Endothelial cell of umbilical vein (primary cell): ENCODE measurements around the gene TCEAL3.

Experiments used
- CTCF ChIP-seq, 2 donors: IDR thresholded peaks; 1 replicate in 1 of 2; 2 replicates in 1 of 2; pipeline ENCODE4 v1.5.1; 2011; ENCODE audit warnings: low read length in 2 of 2, mild to moderate bottlenecking in 2 of 2, moderate library complexity in 2 of 2, control low read depth in 1 of 2, inconsistent platforms in 1 of 2, low read depth in 1 of 2; ENCODE audit not compliant: insufficient read depth in 1 of 2; ENCODE audit errors: extremely low read depth in 1 of 2
- EZH2 ChIP-seq: IDR thresholded peaks from 2 replicates; pipeline ENCODE4 v1.6.1; 2012; ENCODE audit warnings: borderline replicate concordance, low read depth, mild to moderate bottlenecking, moderate library complexity, low read length, inconsistent platforms; ENCODE audit not compliant: severe bottlenecking
- MAX ChIP-seq: IDR thresholded peaks from 2 replicates; pipeline ENCODE4 v1.6.1; 2011; ENCODE audit not compliant: insufficient read depth, insufficient read length
- POLR2A ChIP-seq: IDR thresholded peaks from 2 replicates; pipeline ENCODE4 v1.6.1; 2012; ENCODE audit warnings: low read depth, mild to moderate bottlenecking, control low read depth, low read length

DNA sequence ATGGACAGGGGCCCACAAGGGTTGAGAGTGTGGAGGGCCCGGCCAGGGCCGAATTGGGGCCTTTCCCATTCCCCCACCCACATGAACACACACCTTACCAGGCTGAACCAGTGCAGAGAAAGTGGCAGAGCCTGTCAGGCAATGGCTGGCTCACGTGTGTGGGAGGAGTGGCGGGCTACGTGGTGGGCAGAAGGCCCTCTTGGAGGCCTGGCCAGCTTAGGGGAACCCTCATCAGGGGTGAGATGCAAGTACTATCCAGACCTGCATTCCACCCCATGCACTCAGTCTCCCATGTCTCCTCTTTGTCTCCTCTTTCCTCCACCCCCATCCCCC, 21.5 kb upstream of the TCEAL3 start:
- TF ChIP-seq EZH2 (no peak), CTCF (IDR thresholded peaks at IDR 0.05; ENCODE audit: extremely low read depth in 1 of 2, insufficient read depth in 1 of 2, low read depth in 1 of 2, low read length in 2 of 2) (no peak), POLR2A (no peak), MAX (no peak)
